Measurements from ENCODE around the gene TEDC2. TPM values are rescaled to one million over a fixed set of nuclear protein-coding genes. Genes with fewer than 3 reads are reported as not detected.
"Not testable (repeated sequence)": the region's sequence is repeated elsewhere in the genome, so short reads cannot be mapped to it uniquely, and the experiment has no call there.

TEDC2 gene
- total RNA-seq, result 0.60 TPM

- DNase-seq (ENCODE audit: low spot score), result peak; percentile 95
Observed at GRCh38 chr16:2459647-2460390, at the start of gene TEDC2. Gene TEDC2, plus strand, starts transcription at chr16:2460109. Its CDS starts 36 bp downstream, at chr16:2460145.

DNA sequence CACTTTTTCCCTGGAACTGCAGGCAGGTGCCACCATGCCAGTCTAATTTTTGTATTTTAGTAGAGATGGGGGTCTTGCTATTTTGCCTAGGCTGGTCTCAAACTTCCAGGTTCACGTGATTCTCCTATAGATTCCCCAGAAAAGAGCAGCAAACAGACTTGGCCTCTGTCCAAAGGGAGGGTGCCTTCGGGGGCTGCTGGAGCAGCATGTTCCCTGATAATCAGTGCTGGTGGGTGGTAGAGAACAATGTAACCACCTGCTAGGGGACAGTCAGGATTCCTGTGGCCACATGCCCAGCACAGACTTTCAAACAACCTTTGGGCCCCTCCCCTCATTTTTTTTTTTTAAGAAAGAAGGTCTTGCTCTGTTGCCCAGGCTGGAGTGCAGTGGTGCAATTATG lies 44.8 kb upstream of the TEDC2 start:
- DNase-seq (ENCODE audit: low spot score), result no peak

DNA sequence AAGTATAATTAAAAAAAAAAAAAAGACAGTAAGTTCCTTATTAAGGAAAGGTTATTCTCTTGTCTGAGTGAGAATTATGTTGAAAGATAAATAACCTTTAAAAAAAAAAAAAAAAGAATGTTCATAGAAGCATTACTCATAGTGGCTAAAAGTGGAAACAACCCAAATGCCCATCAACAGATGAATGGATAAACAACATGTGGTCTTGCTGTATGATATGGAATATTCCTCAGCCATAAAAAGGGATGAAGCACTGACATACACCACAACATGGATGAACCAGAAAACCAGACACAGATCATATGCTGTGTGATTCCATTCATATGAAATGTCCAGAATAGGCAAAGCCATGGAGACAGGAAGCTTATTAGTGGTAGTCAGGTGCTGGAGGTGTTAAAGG lies 39.9 kb upstream of the TEDC2 start:
- DNase-seq (ENCODE audit: low spot score), result no peak

DNA sequence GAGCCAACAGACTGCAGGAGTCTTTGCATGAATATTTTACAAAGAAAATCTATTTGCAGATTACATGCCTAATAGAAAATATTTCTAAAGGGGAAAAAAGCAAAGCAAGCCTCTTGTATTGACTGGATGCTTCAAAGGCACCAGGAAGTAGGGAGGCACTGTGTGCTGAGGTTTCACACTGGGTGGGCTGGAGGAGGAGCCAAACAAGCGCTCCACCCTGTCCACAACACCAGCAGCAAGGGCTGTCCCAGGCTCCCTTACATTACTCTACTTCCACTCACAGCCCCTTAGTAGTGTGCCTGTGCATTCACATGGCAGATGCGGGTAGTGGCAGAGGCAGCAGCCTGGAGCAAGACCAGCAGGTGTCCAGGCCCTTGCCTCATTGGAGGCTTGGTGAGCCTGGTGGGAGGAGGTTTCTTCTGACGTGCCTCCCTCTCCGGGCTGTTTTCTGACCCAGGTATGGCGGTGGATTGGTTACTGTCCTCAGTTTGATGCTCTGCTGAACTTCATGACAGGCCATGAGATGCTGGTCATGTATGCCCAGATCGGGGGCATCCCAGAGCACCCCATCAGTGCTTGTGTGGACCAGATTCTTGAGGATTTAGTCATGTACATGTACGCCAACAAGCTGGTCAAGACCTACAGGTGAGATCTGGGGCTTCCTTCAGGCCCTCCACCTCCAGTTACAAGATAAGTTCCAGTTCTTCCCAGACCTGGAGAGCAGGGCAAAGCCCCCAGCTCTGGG lies 37.6 kb upstream of the TEDC2 start:
- no peak for DNase-seq (ENCODE audit: low spot score)

DNA sequence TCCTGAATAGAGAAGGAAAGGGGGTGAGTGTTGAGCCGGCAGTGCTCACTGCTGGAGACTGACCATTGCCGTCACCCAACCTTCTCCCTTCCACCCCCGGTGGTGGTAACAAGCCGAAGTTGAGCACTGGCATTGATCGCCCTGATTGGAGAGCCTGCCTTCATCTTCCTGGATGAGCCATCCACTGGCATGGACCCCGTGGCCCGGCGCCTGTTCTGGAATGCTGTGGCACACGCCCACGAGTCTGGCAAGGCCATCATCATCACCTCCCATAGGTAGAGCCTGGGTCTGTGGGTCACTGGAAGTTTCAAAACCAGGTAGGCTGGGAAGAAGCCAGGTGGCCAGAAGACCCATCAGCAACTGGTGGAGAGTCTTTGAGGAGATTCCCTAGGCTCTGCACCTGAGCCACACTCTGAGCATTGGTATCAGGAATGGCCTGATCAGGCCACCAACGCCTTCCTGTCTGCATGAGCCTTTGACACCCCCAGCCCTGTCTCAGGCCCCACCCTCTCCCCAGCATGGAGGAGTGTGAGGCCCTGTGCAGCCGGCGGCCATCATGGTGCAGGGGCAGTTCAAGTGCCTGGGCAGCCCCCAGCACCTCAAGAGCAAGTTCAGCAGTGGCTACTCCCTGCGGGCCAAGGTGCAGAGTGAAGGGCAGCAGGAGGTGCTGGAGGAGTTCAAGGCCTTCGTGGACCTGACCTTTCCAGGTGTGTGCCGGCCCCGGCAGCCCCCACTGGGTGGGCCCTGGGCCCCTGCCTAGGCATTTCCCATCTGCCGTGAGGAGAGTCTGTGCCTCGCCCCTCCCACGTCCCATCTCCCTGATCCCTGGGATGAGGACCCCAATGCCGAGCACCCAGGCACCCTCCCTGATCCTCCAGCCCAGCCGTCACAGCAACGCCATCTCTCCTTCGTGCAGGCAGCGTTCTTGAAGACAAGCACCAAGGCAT lies 35.6 kb upstream of the TEDC2 start:
- no peak for DNase-seq (ENCODE audit: low spot score)

- no peak for DNase-seq (ENCODE audit: low spot score)
Observed at GRCh38 chr16:2425008-2425518, 34.8 kb upstream of the TEDC2 start.

DNA sequence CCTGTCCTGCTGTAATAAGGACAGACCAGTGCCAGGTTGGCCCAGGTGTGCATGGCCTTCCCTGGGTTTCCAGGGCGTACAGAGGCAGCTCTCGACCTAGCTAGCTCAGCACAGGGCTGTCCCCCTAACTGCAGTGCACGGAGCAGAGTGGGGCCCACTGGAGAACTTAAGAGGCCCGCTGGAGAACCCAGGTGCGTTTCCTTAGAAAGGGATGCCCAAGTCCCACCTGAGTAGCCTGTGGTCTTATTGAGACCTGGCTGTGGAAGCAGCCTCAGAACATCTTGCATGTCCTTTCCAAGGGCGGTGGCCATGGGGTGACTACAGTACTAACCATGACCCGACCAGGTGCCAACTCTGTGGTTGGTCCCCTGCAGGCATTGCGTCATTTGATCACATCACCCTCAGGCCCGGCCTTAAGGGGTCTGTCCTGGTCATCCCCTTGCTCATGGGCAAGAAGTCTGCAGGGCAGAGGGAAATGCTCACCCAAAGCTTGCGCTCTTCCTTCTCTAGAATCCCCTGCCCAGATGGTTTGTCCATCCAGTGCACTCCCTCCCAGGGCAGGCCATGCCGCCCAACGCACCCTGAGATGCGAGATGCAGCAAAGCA lies 34.0 kb upstream of the TEDC2 start:
- no peak for DNase-seq (ENCODE audit: low spot score)

GRCh38 chr16:2426941-2427361 lies 33.0 kb upstream of the TEDC2 start:
- DNase-seq (ENCODE audit: low spot score), result no peak

GRCh38 chr16:2427526-2427925 lies 32.4 kb upstream of the TEDC2 start:
- no peak for DNase-seq (ENCODE audit: low spot score)

GRCh38 chr16:2428051-2428783 lies 31.7 kb upstream of the TEDC2 start:
- no peak for DNase-seq (ENCODE audit: low spot score)

DNA sequence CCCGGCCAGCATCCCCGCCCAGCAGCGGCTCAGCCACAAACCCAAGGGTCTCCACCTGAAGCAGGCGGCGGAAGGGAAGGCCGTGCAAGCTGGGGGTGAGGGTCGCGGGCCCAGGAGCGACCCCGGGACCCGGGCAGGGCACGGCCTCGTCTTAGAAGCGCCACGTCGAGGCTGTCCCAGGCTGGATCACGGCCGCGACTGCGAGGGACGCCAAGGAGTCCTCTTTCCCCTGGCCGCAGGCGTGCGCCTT lies 31.2 kb upstream of the TEDC2 start:
- no peak for DNase-seq (ENCODE audit: low spot score)

DNA sequence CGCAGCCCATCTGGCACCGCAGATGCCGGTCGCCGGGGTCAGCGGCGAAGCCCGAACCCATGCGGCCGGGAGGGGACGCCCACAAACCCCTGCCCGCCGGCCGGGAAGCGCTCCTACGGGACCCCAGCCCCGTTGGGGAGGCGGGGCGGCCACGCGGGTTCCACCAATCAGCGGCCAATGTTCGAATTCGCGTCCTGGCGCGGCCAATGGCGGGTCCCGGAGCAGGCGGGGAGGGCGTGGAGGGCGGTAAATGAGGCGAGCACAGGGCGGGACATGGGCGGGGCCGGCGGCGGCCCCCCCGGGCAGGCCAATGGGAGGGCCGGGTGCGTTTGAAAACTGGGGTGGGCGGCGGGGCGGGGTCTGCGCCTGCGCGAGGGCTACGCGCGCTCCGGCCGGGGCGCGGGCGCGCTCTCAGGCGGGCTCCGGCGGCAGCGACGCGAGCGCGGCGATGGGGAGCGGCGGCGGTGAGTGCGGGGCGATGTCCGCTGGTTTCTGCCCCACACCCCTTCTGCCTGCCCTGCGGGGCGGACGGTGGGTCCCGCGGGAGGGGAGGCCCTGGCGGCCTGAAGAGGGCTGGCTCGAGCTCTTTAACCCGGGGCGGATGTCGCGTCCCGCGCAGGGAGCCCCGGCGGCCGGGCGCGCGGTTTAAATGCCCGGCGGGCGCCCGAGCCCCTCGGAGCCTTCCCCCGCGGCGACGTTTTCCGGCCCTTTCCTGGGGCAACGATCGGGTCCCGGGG lies 30.7 kb upstream of the TEDC2 start, which contains the start of gene CCNF:
TSS of gene CCNF (plus strand) at position 414 of the 737 bp plus-strand sequence. CDS start at position 449, 35 bp downstream.
- peak; percentile 97 for DNase-seq (ENCODE audit: low spot score)

DNA sequence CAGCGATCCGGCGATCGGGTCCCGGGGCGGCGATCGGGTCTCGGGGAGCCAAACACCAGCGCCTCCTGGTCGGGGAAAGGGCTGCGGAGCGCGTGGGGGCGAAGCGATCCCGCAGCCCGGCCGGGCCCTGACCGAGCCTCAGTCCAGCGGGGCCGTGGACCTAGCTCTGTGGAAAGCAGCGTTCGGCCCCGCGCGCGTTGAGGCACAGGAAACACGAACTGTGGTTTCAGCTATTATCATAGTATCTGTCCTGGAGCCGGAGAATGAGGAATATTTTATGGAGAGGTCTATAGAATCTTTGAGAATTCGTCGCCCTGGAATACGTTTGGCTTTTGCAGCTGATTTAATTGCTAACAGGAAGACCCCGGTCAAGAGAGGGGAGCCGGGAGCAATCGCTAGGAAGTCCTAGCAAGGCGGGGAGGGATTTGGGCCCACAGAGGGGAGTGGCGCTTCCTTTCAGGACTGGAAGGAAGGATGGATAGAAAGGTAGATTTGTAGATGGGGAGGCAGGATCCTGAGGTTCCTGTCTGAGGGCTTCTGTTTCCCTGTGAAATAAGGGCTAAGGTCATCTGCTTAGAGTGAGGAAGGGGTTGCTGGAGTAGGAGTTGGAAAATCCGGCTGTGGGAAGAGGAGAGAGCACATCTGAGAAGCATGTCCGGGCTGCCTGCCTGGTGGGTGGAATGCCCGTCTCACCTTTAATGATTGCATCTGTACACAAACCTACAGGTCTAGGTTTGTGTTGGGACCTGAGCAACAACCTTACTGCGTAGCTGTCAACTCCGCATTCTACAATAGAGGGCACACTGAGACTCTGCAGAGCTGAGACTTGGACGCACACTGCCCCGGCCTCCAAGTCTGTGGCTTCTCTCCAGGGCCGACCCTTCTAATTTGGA lies 29.9 kb upstream of the TEDC2 start:
- no peak for DNase-seq (ENCODE audit: low spot score)

- DNase-seq (ENCODE audit: low spot score), result no peak
Observed at GRCh38 chr16:2432286-2432685, 27.6 kb upstream of the TEDC2 start.

GRCh38 chr16:2432801-2433505 lies 27.0 kb upstream of the TEDC2 start:
- no peak for DNase-seq (ENCODE audit: low spot score)

DNA sequence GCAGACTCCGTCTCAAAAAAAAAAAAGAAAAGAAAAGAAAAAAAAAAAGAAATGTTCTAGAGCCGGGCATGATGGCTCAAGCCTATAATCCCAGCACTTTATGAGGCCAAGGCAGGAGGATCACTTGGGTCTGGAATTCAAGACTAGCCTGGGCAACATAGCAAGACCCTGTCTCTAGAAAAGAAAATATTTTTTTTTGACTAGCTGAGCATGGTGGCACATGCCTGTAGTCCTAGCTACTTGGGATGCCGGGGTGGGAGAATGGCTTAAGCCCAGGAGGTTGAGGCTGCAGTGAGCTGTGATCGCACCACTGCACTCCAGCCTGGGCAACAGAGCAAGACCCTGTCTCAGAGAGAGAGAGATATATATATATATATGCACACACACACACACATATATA lies 24.7 kb upstream of the TEDC2 start:
- not testable (repeated sequence) for DNase-seq (ENCODE audit: low spot score)

GRCh38 chr16:2436110-2436509 lies 23.8 kb upstream of the TEDC2 start:
- no peak for DNase-seq (ENCODE audit: low spot score)

DNA sequence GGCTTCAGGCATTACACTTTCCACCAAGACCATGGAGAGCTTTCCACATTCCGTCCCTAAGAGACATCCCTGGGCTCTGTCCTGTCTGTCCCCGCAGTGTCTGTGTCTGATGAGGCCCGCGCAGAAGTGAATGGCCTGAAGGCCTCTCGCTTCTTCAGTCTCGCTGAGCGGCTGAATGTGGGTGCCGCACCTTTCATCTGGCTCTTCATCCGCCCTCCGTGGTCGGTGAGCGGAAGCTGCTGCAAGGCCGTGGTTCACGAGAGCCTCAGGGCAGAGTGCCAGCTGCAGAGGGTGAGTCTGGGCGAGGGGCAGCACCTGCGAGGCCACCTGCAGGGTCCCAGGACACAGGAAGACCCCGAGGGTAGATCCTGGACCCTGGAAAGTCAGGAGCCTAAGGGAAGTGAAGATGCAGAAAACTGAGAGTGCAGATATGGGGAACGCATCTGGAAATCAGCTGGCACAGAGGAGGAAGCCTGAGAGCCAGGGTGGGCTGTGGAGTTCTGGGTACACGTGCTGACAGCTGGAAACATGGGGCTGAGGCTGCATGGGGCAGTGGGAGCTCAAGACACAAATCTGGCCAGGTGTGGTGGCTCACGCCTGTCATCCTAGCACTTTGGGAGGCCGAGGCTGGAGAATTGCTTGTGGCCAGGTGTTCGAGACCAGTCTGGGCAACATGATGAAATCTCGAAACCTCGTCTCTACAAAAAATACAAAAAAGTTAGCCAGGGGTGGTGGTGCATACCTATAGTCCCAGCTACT lies 22.7 kb upstream of the TEDC2 start:
- no peak for DNase-seq (ENCODE audit: low spot score)

All from mucosa of gallbladder (tissue), 1 donor.